ENCODE data around the gene PPFIBP1. TPM values are rescaled to one million over a fixed set of nuclear protein-coding genes. Genes with fewer than 3 reads are reported as not detected.
"Not testable (repeated sequence)": the region's sequence is repeated elsewhere in the genome, so short reads cannot be mapped to it uniquely, and the experiment has no call there.

PPFIBP1 gene
- total RNA-seq, 1 experiment from 2014 or later, result 82.3 TPM

- no peak for DNase-seq (ENCODE audit: low spot score)
Observed at GRCh38 chr12:27566626-27567025, 42.6 kb downstream of the PPFIBP1 start.

GRCh38 chr12:27571463-27571862, 47.5 kb downstream of the PPFIBP1 start:
- peak; percentile 81 for DNase-seq (ENCODE audit: low spot score)

- no peak for DNase-seq (ENCODE audit: low spot score)
Observed at GRCh38 chr12:27572486-27573255, 48.7 kb downstream of the PPFIBP1 start.

- DNase-seq (ENCODE audit: low spot score), result peak; percentile 96
Observed at GRCh38 chr12:27573972-27574371, 50.0 kb downstream of the PPFIBP1 start.

- no peak for DNase-seq (ENCODE audit: low spot score)
Observed at GRCh38 chr12:27575090-27575761, 51.2 kb downstream of the PPFIBP1 start.

- no peak for DNase-seq (ENCODE audit: low spot score)
Observed at GRCh38 chr12:27575762-27576118, 51.7 kb downstream of the PPFIBP1 start.

- no peak for DNase-seq (ENCODE audit: low spot score)
Observed at GRCh38 chr12:27576667-27577347, 52.8 kb downstream of the PPFIBP1 start.

- peak; percentile 42 for DNase-seq (ENCODE audit: low spot score)
Observed at GRCh38 chr12:27577688-27578087, 53.7 kb downstream of the PPFIBP1 start.

- no peak for DNase-seq (ENCODE audit: low spot score)
Observed at GRCh38 chr12:27578689-27579372, 54.8 kb downstream of the PPFIBP1 start.

- no peak for DNase-seq (ENCODE audit: low spot score)
Observed at GRCh38 chr12:27580561-27581330, 56.7 kb downstream of the PPFIBP1 start.

- not testable (repeated sequence) for DNase-seq (ENCODE audit: low spot score)
Observed at GRCh38 chr12:27581331-27581671, 57.3 kb downstream of the PPFIBP1 start.

GRCh38 chr12:27581833-27582232, 57.8 kb downstream of the PPFIBP1 start:
- not testable (repeated sequence) for DNase-seq (ENCODE audit: low spot score)

- DNase-seq (ENCODE audit: low spot score), result not testable (repeated sequence)
Observed at GRCh38 chr12:27582445-27582844, 58.4 kb downstream of the PPFIBP1 start.

GRCh38 chr12:27583057-27583797, 59.2 kb downstream of the PPFIBP1 start:
- no peak for DNase-seq (ENCODE audit: low spot score)

GRCh38 chr12:27583981-27584380, 60.0 kb downstream of the PPFIBP1 start:
- DNase-seq (ENCODE audit: low spot score), result no peak

- no peak for DNase-seq (ENCODE audit: low spot score)
Observed at GRCh38 chr12:27585739-27586265, 61.8 kb downstream of the PPFIBP1 start.

GRCh38 chr12:27588075-27588730, 64.2 kb downstream of the PPFIBP1 start:
- DNase-seq (ENCODE audit: low spot score), result not testable (repeated sequence)

- no peak for DNase-seq (ENCODE audit: low spot score)
Observed at GRCh38 chr12:27588776-27589175, 64.8 kb downstream of the PPFIBP1 start.

GRCh38 chr12:27589419-27589818, 65.4 kb downstream of the PPFIBP1 start:
- DNase-seq (ENCODE audit: low spot score), result no peak

- not testable (repeated sequence) for DNase-seq (ENCODE audit: low spot score)
Observed at GRCh38 chr12:27591698-27592097, 67.7 kb downstream of the PPFIBP1 start.
